ENCODE data around the gene BACE2. TPM values are rescaled to one million over a fixed set of nuclear protein-coding genes. Genes with fewer than 3 reads are reported as not detected.

Gene BACE2
- total and polyA plus RNA-seq, 2 donors (not counting 1 experiment from before 2014, with no cell fraction given), result 19.5 to 31.5 TPM

GRCh38 chr21:41220208-41220733, 52.3 kb downstream of the BACE2 start:
- no peak for TF ChIP-seq CTCF (conservative IDR thresholded peaks at IDR 0.05 in 1 of 2, IDR thresholded peaks at IDR 0.05 in 1 of 2; ENCODE audit: low read depth in 1 of 2, low read length in 2 of 2)
- TF ChIP-seq EZH2 (IDR thresholded peaks at IDR 0.05; ENCODE audit: low read length, missing control alignments), result no peak
- Histone ChIP-seq H3K4me3 (replicated peaks in 1 of 4; ENCODE audit: control extremely low read depth in 1 of 4, insufficient read depth in 1 of 4, low read depth in 3 of 4, low read length in 4 of 4) (no peak overlapping the region), H3K27ac (ENCODE audit: insufficient read depth, low read length) (no peak overlapping the region), H4K20me1 (ENCODE audit: control insufficient read depth, extremely low read depth, insufficient read depth, low read length) (no peaks in the 10 kb centered on the region), H3K4me2 (ENCODE audit: extremely low read depth, insufficient read depth, low read length) (no peak overlapping the region), H3K9ac (ENCODE audit: insufficient read depth, low read length) (no peak overlapping the region), H3K79me2 (ENCODE audit: control insufficient read depth, insufficient read depth, low read length) (no peaks in the 10 kb centered on the region), H3K36me3 (ENCODE audit: control insufficient read depth, insufficient read depth, low read length) (no peaks in the 10 kb centered on the region), H3K9me3 (ENCODE audit: control insufficient read depth, insufficient read depth, low read depth, low read length) (no peaks in the 10 kb centered on the region), H3K4me1 (ENCODE audit: control insufficient read depth, extremely low read depth, insufficient read depth, low read length) (no peaks in the 10 kb centered on the region), H3K27me3 (ENCODE audit: control insufficient read depth, insufficient read depth, low read length) (no peaks in the 10 kb centered on the region), H2AFZ (ENCODE audit: low read length) (no peak overlapping the region)
- DNase-seq (ENCODE audit: low read depth in 2 of 2), result peak in 1 of 2 donors; percentile 6

GRCh38 chr21:41222247-41223068, 54.5 kb downstream of the BACE2 start:
- H3K36me3 ChIP-seq (ENCODE audit: control insufficient read depth, insufficient read depth, low read length), result no peaks in the 10 kb centered on the region
- no peaks in the 10 kb centered on the region for H4K20me1 ChIP-seq (ENCODE audit: control insufficient read depth, extremely low read depth, insufficient read depth, low read length)
- no peaks in the 10 kb centered on the region for H3K79me2 ChIP-seq (ENCODE audit: control insufficient read depth, insufficient read depth, low read length)
- H3K27me3 ChIP-seq (ENCODE audit: control insufficient read depth, insufficient read depth, low read length), result no peaks in the 10 kb centered on the region
- no peak overlapping the region for H3K27ac ChIP-seq (ENCODE audit: insufficient read depth, low read length)
- TF ChIP-seq EZH2 (IDR thresholded peaks at IDR 0.05; ENCODE audit: low read length, missing control alignments) (no peak), CTCF (conservative IDR thresholded peaks at IDR 0.05 in 1 of 2, IDR thresholded peaks at IDR 0.05 in 1 of 2; ENCODE audit: low read depth in 1 of 2, low read length in 2 of 2) (no peak)
- no peaks in the 10 kb centered on the region for H3K4me1 ChIP-seq (ENCODE audit: control insufficient read depth, extremely low read depth, insufficient read depth, low read length)
- no peak overlapping the region for H2AFZ ChIP-seq (ENCODE audit: low read length)
- H3K9me3 ChIP-seq (ENCODE audit: control insufficient read depth, insufficient read depth, low read depth, low read length), result no peaks in the 10 kb centered on the region
- H3K4me3 ChIP-seq (replicated peaks in 1 of 4; ENCODE audit: control extremely low read depth in 1 of 4, insufficient read depth in 1 of 4, low read depth in 3 of 4, low read length in 4 of 4), result no peak overlapping the region
- no peak overlapping the region for H3K9ac ChIP-seq (ENCODE audit: insufficient read depth, low read length)
- H3K4me2 ChIP-seq (ENCODE audit: extremely low read depth, insufficient read depth, low read length), result no peak overlapping the region
- DNase-seq (ENCODE audit: low read depth in 2 of 2), result peak in 1 of 2 donors; percentile 55

- Histone ChIP-seq H3K27ac (ENCODE audit: insufficient read depth, low read length) (no peak overlapping the region), H4K20me1 (ENCODE audit: control insufficient read depth, extremely low read depth, insufficient read depth, low read length) (no peaks in the 10 kb centered on the region), H3K27me3 (ENCODE audit: control insufficient read depth, insufficient read depth, low read length) (no peaks in the 10 kb centered on the region), H3K4me3 (replicated peaks in 1 of 4; ENCODE audit: control extremely low read depth in 1 of 4, insufficient read depth in 1 of 4, low read depth in 3 of 4, low read length in 4 of 4) (no peak overlapping the region), H2AFZ (ENCODE audit: low read length) (no peak overlapping the region), H3K36me3 (ENCODE audit: control insufficient read depth, insufficient read depth, low read length) (no peaks in the 10 kb centered on the region), H3K9me3 (ENCODE audit: control insufficient read depth, insufficient read depth, low read depth, low read length) (no peaks in the 10 kb centered on the region), H3K4me1 (ENCODE audit: control insufficient read depth, extremely low read depth, insufficient read depth, low read length) (no peaks in the 10 kb centered on the region), H3K4me2 (ENCODE audit: extremely low read depth, insufficient read depth, low read length) (no peak overlapping the region), H3K79me2 (ENCODE audit: control insufficient read depth, insufficient read depth, low read length) (no peaks in the 10 kb centered on the region), H3K9ac (ENCODE audit: insufficient read depth, low read length) (no peak overlapping the region)
- no peak for DNase-seq (ENCODE audit: low read depth in 2 of 2)
- TF ChIP-seq EZH2 (IDR thresholded peaks at IDR 0.05; ENCODE audit: low read length, missing control alignments), result no peak
- TF ChIP-seq CTCF (conservative IDR thresholded peaks at IDR 0.05 in 1 of 2, IDR thresholded peaks at IDR 0.05 in 1 of 2; ENCODE audit: low read depth in 1 of 2, low read length in 2 of 2), result no peak
These were observed 58.9 kb downstream of the BACE2 start for GRCh38 chr21:41226853-41227252.

All from fibroblast of lung (primary cell).